HL-60/S4 treated with retinoic acid at 250 ng/mL for 4 days and 3 days (cell line): ENCODE measurements around the gene KRT79.

Source experiments
- in situ Hi-C: fragments of 300-500 bp; cut with MboI; formaldehyde crosslinking; loops from 2 replicates; pipeline ENCODE4 v1.7.0; 2022; ENCODE audit warnings: low sequenced_read_pairs

KRT79 gene

GRCh38 chr12:52809166-52809565 lies 24.9 kb downstream of the KRT79 start:
- in situ Hi-C loops = no loop called here

- in situ Hi-C loops = no loop called here
Observed at GRCh38 chr12:52808573-52809160, 25.4 kb downstream of the KRT79 start.

GRCh38 chr12:52807544-52808470 lies 26.3 kb downstream of the KRT79 start:
- in situ Hi-C loops = no loop called here

GRCh38 chr12:52806821-52807543 lies 27.1 kb downstream of the KRT79 start:
- in situ Hi-C loops = no loop called here

- in situ Hi-C loops = no loop called here
Observed at GRCh38 chr12:52806169-52806811, 27.8 kb downstream of the KRT79 start.

- in situ Hi-C loops = no loop called here
Observed at GRCh38 chr12:52805739-52806138, 28.4 kb downstream of the KRT79 start.

- in situ Hi-C loops = no loop called here
Observed at GRCh38 chr12:52805000-52805399, 29.1 kb downstream of the KRT79 start.

GRCh38 chr12:52802442-52802841 lies 31.7 kb downstream of the KRT79 start:
- in situ Hi-C loops = no loop called here

GRCh38 chr12:52801773-52802172 lies 32.3 kb downstream of the KRT79 start:
- in situ Hi-C loops = no loop called here

GRCh38 chr12:52800259-52800917 lies 33.7 kb downstream of the KRT79 start:
- in situ Hi-C loops = no loop called here

- in situ Hi-C loops = no loop called here
Observed at GRCh38 chr12:52799505-52800211, 34.5 kb downstream of the KRT79 start.

GRCh38 chr12:52798671-52799504 lies 35.2 kb downstream of the KRT79 start:
- in situ Hi-C loops = no loop called here

- in situ Hi-C loops = no loop called here
Observed at GRCh38 chr12:52798003-52798670, 36.0 kb downstream of the KRT79 start.

- in situ Hi-C loops = no loop called here
Observed at GRCh38 chr12:52797529-52797894, 36.6 kb downstream of the KRT79 start.

GRCh38 chr12:52796839-52797528 lies 37.1 kb downstream of the KRT79 start:
- in situ Hi-C loops = no loop called here

- in situ Hi-C loops = no loop called here
Observed at GRCh38 chr12:52796429-52796794, 37.7 kb downstream of the KRT79 start.

GRCh38 chr12:52795694-52796428 lies 38.2 kb downstream of the KRT79 start, which contains the start of gene KRT3:
TSS of gene KRT3 (minus strand) at chr12:52796117. CDS start at chr12:52796042, 75 bp downstream.
- in situ Hi-C loops = no loop called here
